HG03103 (cell line): Measurements from ENCODE around the gene ANKRD2.

ENCODE experiments used
- ATAC-seq: cut with Tn5 transposase; IDR thresholded peaks from one replicate; pipeline ENCODE4 v1.9.1; 2021; ENCODE audit warnings: low read depth; ENCODE audit not compliant: unreplicated experiment

ANKRD2 gene

DNA sequence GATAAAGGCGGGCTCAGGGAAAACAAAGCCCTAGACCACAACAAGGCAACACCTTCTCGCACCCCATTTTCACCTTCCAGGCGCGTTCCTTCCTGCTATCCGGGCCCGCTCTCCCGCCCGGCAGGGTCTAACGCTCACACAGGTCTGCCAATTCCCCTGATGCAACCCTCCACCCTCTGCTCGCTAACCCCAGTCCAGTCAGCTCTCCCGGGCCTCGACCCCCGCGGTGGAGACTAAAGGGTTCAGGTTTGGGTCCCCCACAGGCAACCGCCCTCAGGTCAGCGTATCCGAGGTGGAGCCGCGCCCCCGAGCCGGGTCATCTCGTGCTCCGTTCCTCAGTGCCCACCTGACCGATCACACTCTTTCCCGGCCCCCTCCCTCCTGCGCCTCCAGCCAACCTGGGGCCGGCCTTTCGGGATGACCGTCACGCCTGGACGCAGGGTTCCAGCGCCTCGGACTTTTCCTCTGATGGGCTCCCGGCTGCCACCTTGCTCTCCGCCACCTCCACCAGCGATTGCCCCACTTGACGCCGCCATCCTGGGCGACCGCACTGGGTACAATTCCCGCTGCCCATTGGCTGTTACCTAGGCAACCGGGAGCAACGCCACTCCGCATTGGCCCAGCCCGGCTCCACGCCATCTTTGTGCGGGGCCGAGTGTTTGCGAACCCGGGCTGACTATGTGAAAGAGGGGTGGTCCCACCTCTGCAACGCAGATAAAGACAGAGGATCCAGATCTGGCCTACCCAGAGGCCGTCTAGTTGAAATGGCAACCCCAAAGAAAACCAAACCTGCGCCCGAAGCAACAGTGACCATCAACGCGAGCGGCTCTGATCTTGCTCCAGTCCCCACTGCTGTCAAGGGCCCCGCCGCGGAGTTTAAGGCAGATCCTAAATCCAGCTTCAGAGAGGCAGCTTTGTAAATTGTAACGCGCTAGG is 60.6 kb downstream of the ANKRD2 start, which contains the start of gene MORN4:
MORN4 (minus strand) TSS at position 552 of the 936 bp plus-strand sequence. CDS start 13,847 bp downstream, outside the sequence.
- ATAC-seq: peak; percentile 98
